Erythroblast (primary cell): Measurements from ENCODE around the gene CDIP1.

Experiments
- DNase-seq, 2 experiments: peaks; one replicate each; lab custom pipeline; 2025; lab: John Stamatoyannopoulos, UW
- GATA1 ChIP-seq: IDR thresholded peaks from 2 replicates; pipeline ENCODE4 v1.6.1; 2011; ENCODE audit warnings: low read depth, mild to moderate bottlenecking, control low read depth, low read length, moderate library complexity
- POLR2A ChIP-seq: IDR thresholded peaks from 2 replicates; pipeline ENCODE4 v1.6.1; 2011; ENCODE audit warnings: mild to moderate bottlenecking, low read length

CDIP1 gene

GRCh38 chr16:4557973-4558372 is 19.4 kb upstream of the CDIP1 start:
- TF ChIP-seq POLR2A (no peak), GATA1 (no peak)
- no peak for DNase-seq

- TF ChIP-seq GATA1 = no peak
- DNase-seq = no peak
Observed at GRCh38 chr16:4556580-4556979, 18.0 kb upstream of the CDIP1 start.

DNA sequence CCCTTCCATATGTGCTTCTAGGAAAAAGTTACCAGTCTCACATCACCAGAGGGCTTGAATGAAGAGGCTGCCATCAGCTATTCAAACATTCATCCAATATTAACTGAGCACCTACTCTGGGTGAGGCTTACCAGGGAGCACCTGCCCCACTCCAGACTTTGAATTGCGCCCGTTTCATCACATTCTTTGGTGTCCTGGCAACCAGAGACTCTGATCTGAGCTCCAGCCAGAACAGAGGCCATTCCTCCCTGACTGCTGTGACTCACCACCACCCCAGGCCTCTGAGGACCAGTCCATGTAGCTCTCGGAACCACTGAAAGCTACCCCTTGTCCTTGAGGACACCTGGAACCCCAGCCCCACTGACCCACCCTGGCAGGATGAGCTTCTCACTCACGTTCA is 17.5 kb upstream of the CDIP1 start, which contains the start of gene C16orf96:
C16orf96 (plus strand) TSS at position 229 of the 400 bp plus-strand sequence; CDS start at position 379, 150 bp downstream.
- no peak for DNase-seq
- TF ChIP-seq POLR2A (no peak), GATA1 (no peak)

GRCh38 chr16:4552541-4552940 is 14.0 kb upstream of the CDIP1 start:
- DNase-seq = no peak
- no peak for TF ChIP-seq POLR2A
- no peak for TF ChIP-seq GATA1

DNA sequence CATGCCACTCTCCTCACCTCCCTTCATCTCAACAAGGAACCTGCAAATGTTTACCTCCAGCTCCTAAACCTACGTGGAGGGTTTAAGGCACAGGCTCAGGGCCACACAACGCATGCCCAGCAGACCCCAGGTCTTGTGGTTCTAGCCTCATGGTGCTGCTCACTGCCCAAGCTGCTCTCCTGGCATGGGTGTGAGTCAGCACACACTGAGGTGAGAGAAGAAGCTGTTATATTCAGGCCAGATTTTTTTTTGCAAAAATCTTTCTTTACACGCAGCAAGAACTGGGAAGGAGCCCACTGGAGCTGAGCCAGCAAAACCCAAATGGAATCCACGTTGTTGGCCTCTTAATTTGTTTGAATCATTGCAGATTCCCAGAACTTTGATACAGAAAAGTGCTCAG is 12.0 kb upstream of the CDIP1 start:
- no peak for TF ChIP-seq POLR2A
- no peak for TF ChIP-seq GATA1
- DNase-seq = no peak

GRCh38 chr16:4548124-4548523 is 9.6 kb upstream of the CDIP1 start:
- TF ChIP-seq POLR2A = no peak
- no peak for TF ChIP-seq GATA1
- no peak for DNase-seq

- no peak for DNase-seq
- TF ChIP-seq GATA1 = no peak
- TF ChIP-seq POLR2A = no peak
Observed at GRCh38 chr16:4544473-4544872, 5.9 kb upstream of the CDIP1 start.

DNA sequence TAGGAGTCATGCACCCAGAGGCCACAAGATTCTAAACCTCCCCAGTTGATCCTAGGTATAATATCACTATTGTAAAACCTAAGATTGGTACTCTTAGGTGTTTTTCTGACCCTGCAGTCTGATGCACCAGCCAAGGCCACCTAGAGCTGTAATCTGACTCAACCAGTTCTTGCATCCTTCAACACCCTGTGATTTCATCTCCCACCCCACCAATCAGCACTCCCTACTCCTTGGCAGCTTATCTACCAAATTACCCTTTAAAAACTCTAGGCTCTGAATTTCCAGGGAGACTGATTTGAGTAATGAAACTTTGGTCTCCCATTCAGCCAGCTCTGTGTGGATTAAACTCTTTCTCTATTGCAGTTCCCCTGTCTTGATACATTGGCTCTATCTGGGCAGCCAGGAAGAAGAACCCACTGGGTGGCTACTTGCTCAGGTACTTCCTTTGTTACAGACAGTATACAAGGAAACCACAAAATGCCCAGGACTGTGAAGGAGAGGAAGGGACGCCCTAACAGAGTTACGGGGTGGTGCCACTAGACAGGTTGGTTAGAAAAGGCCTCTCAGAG is 1.2 kb upstream of the CDIP1 start:
- TF ChIP-seq GATA1 (no peak), POLR2A (no peak)
- DNase-seq = no peak

GRCh38 chr16:4537376-4538343 is 913 bp downstream of the CDIP1 start:
- DNase-seq = peak in 1 of 2 experiments; percentile 67
- TF ChIP-seq POLR2A = no peak
- no peak for TF ChIP-seq GATA1

- DNase-seq = no peak
- TF ChIP-seq GATA1 (no peak), POLR2A (no peak)
Observed at GRCh38 chr16:4536391-4537106, 2.0 kb downstream of the CDIP1 start.

DNA sequence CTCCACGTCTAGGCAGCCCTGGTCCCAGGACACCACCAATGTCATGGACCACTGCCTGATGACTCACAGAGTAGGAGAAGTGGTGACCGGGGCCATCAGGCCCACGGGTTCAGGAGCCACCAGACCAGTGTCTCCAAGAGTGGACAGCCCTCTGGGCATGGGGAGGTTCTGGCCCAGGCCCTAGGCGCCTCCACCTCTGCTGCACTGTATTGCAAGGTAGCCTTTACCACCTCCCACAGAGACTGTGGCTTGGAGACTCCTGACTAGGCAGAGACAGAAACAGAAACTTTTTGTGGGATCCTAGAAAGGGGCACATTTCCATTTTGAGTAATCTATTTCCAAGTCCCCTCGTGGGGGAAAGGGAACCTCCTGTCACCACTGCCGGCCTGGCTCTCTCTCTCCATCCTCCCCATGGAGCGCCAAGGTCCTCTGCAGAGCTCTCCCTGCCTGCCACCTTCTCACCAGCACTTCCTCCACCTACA is 2.9 kb downstream of the CDIP1 start:
- TF ChIP-seq GATA1 (no peak), POLR2A (no peak)
- no peak for DNase-seq

- no peak for TF ChIP-seq GATA1
- no peak for TF ChIP-seq POLR2A
- no peak for DNase-seq
Observed at GRCh38 chr16:4534151-4534790, 4.3 kb downstream of the CDIP1 start.

DNA sequence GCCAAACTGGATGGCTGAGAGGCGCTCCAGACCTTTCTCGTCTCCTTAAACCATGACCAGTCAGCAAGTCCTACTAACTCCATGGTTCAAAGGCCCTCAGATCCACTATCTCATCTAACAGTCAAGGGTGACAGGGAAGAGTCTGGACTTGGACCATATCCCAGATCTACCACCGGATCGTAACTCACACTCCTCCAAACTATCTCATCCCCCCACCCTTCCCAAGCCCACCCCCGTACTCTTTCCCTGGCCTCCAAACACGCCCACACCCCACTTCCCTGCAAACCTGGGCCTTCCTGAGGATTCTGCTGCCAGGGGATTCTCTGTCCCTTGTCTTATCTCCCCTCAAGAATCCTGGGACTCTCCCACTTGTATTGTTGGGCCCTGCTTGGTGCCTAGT is 5.1 kb downstream of the CDIP1 start:
- TF ChIP-seq GATA1 = no peak
- no peak for TF ChIP-seq POLR2A
- no peak for DNase-seq

GRCh38 chr16:4532238-4532637 is 6.3 kb downstream of the CDIP1 start:
- no peak for TF ChIP-seq GATA1
- no peak for TF ChIP-seq POLR2A
- DNase-seq = no peak
